Loucy (cell line): Measurements from ENCODE around the gene TOX2.

ENCODE experiments used
- H2AFZ ChIP-seq: fragments of 200-600 bp; sonication (generic); 2 replicates; pipeline ENCODE4 v1.6.0; 2016; ENCODE audit warnings: antibody characterized with exemption, mild to moderate bottlenecking, low read length, moderate library complexity
- H3F3A ChIP-seq: fragments of 200-600 bp; 2 replicates; pipeline ENCODE4 v1.6.0; 2016; ENCODE audit warnings: antibody characterized with exemption, low read depth, mild to moderate bottlenecking
- H3K27me3 ChIP-seq: fragments of 200-600 bp; sonication (generic); 2 replicates; pipeline ENCODE4 v1.6.1; 2014; ENCODE audit warnings: low read length, mild to moderate bottlenecking; ENCODE audit not compliant: insufficient read depth, poor library complexity, severe bottlenecking
- H3K36me3 ChIP-seq: fragments of 200-600 bp; sonication (generic); 2 replicates; pipeline ENCODE4 v1.6.1; 2016; ENCODE audit warnings: low read length; ENCODE audit not compliant: insufficient read depth
- H3K4me1 ChIP-seq: fragments of 200-600 bp; sonication (generic); 2 replicates; pipeline ENCODE4 v1.5.1; 2014; ENCODE audit warnings: low read length, mild to moderate bottlenecking; ENCODE audit not compliant: insufficient read depth, poor library complexity, severe bottlenecking
- H3K4me2 ChIP-seq: fragments of 200-600 bp; sonication (generic); 2 replicates; pipeline ENCODE4 v1.6.0; 2014; ENCODE audit warnings: antibody characterized with exemption, low read length, low read depth, mild to moderate bottlenecking; ENCODE audit not compliant: poor library complexity, severe bottlenecking
- H3K4me3 ChIP-seq: fragments of 200-600 bp; sonication (generic); 2 replicates; pipeline ENCODE4 v1.5.1; 2014; ENCODE audit warnings: low read length, mild to moderate bottlenecking, mixed read lengths; ENCODE audit not compliant: poor library complexity, severe bottlenecking
- H3K79me2 ChIP-seq: fragments of 200-600 bp; sonication (generic); 2 replicates; pipeline ENCODE4 v1.6.1; 2014; ENCODE audit warnings: low read length; ENCODE audit not compliant: insufficient read depth
- H3K9ac ChIP-seq: fragments of 200-600 bp; sonication (generic); 2 replicates; pipeline ENCODE4 v1.6.0; 2014; ENCODE audit warnings: mild to moderate bottlenecking, low read depth, low read length, moderate library complexity; ENCODE audit not compliant: poor library complexity, severe bottlenecking
- H3K9me2 ChIP-seq: fragments of 200-600 bp; sonication (generic); replicated peaks from 2 replicates; pipeline ENCODE4 v1.6.1; 2016; ENCODE audit warnings: low read depth, low read length, mixed read lengths
- H3K9me3 ChIP-seq: fragments of 200-600 bp; sonication (generic); 2 replicates; pipeline ENCODE4 v1.6.1; 2014; ENCODE audit warnings: mild to moderate bottlenecking, antibody characterized with exemption, low read length, low read depth; ENCODE audit not compliant: insufficient read depth
- H4K20me1 ChIP-seq: fragments of 200-600 bp; sonication (generic); 2 replicates; pipeline ENCODE4 v1.6.0; 2014; ENCODE audit warnings: antibody characterized with exemption, low read length, mild to moderate bottlenecking; ENCODE audit not compliant: insufficient read depth, poor library complexity, severe bottlenecking
- EZH2phosphoT487 ChIP-seq: fragments of 200-600 bp; IDR thresholded peaks from 2 replicates; pipeline ENCODE4 v1.6.1; 2018; ENCODE audit warnings: antibody characterized with exemption, mild to moderate bottlenecking, moderate library complexity, borderline replicate concordance
- TF ChIP-seq, protein P1 (sequence below): fragments of 200-600 bp; sonication (generic); conservative IDR thresholded peaks from 2 replicates; pipeline ENCODE4 v1.5.1; 2014; ENCODE audit warnings: mild to moderate bottlenecking, antibody characterized with exemption, low read length

TOX2 gene

DNA sequence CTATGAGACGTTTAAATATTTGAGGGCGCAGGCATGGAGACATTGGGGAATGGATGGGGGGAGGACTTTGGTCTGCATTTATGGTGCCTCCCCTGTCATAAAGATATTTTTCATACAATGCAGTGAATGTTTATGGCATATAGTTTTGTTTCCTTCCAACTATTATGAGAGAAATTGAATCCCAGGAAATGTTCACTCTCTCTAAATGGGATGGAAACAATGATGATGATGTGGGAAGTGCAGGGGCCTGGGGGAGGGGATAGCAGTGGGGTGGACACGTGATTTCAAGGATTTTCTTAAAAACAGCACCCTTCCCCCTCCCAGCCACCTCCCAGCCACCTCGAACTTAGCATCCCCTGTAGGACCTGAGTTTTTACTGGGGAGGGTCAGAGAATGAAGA is 69.9 kb downstream of the TOX2 start:
- no peaks in the 10 kb centered on the region for H3K36me3 ChIP-seq
- TF ChIP-seq, protein P1, sequence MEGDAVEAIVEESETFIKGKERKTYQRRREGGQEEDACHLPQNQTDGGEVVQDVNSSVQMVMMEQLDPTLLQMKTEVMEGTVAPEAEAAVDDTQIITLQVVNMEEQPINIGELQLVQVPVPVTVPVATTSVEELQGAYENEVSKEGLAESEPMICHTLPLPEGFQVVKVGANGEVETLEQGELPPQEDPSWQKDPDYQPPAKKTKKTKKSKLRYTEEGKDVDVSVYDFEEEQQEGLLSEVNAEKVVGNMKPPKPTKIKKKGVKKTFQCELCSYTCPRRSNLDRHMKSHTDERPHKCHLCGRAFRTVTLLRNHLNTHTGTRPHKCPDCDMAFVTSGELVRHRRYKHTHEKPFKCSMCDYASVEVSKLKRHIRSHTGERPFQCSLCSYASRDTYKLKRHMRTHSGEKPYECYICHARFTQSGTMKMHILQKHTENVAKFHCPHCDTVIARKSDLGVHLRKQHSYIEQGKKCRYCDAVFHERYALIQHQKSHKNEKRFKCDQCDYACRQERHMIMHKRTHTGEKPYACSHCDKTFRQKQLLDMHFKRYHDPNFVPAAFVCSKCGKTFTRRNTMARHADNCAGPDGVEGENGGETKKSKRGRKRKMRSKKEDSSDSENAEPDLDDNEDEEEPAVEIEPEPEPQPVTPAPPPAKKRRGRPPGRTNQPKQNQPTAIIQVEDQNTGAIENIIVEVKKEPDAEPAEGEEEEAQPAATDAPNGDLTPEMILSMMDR, result no peak
- TF ChIP-seq EZH2phosphoT487, result no peak
- H3K4me2 ChIP-seq, result no peak overlapping the region
- no peaks in the 10 kb centered on the region for H3K9me2 ChIP-seq
- no peak overlapping the region for H3K4me3 ChIP-seq
- no peak overlapping the region for H2AFZ ChIP-seq
- H3K27me3 ChIP-seq, result no peaks in the 10 kb centered on the region
- no peaks in the 10 kb centered on the region for H3F3A ChIP-seq
- H3K9ac ChIP-seq, result no peak overlapping the region
- peaks cover 26% of the 10 kb centered on the region for H3K4me1 ChIP-seq
- no peaks in the 10 kb centered on the region for H4K20me1 ChIP-seq
- H3K79me2 ChIP-seq, result no peaks in the 10 kb centered on the region
- no peaks in the 10 kb centered on the region for H3K9me3 ChIP-seq

DNA sequence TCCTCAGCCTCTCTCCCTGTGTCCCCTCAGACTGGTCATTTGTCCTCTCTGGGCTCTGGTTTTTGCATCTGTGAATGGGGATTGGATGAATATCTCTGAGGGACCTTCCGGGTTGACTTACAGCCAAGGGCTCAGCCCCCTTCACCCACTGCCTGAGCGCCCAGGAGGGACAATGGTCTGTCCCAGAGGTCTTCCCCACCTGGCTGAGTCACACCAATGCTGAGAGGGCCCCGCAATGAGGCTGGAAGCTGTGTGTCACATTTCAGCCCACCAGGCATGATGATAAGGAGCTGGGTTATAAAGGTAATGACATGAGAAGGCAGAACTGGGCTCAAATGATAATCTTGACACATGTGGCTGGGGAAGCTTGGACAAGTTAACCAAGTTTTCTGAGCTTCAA is 70.5 kb downstream of the TOX2 start:
- H3K9me2 ChIP-seq, result no peaks in the 10 kb centered on the region
- no peak overlapping the region for H3K4me3 ChIP-seq
- no peak overlapping the region for H3K4me2 ChIP-seq
- H3K9ac ChIP-seq, result no peak overlapping the region
- H3K4me1 ChIP-seq, result peaks cover 26% of the 10 kb centered on the region
- H3F3A ChIP-seq, result no peaks in the 10 kb centered on the region
- no peak overlapping the region for H2AFZ ChIP-seq
- TF ChIP-seq, protein P1, result no peak
- TF ChIP-seq EZH2phosphoT487, result no peak
- no peaks in the 10 kb centered on the region for H3K27me3 ChIP-seq
- no peaks in the 10 kb centered on the region for H3K79me2 ChIP-seq
- no peaks in the 10 kb centered on the region for H3K9me3 ChIP-seq
- no peaks in the 10 kb centered on the region for H3K36me3 ChIP-seq
- H4K20me1 ChIP-seq, result no peaks in the 10 kb centered on the region

GRCh38 chr20:43985608-43986316 is 71.1 kb downstream of the TOX2 start:
- no peaks in the 10 kb centered on the region for H3F3A ChIP-seq
- H3K9me3 ChIP-seq, result no peaks in the 10 kb centered on the region
- H3K9me2 ChIP-seq, result no peaks in the 10 kb centered on the region
- H3K36me3 ChIP-seq, result no peaks in the 10 kb centered on the region
- no peaks in the 10 kb centered on the region for H4K20me1 ChIP-seq
- peaks cover 26% of the 10 kb centered on the region for H3K4me1 ChIP-seq
- H3K27me3 ChIP-seq, result no peaks in the 10 kb centered on the region
- H3K4me2 ChIP-seq, result no peak overlapping the region
- no peaks in the 10 kb centered on the region for H3K79me2 ChIP-seq
- no peak overlapping the region for H3K9ac ChIP-seq
- no peak overlapping the region for H3K4me3 ChIP-seq
- TF ChIP-seq, protein P1, result peak; percentile 40
- TF ChIP-seq EZH2phosphoT487, result no peak
- no peak overlapping the region for H2AFZ ChIP-seq
